Cardiac muscle cell (in vitro differentiated cells and primary cell): ENCODE data around the gene SMIM41. TPM values are rescaled to one million over a fixed set of nuclear protein-coding genes. Genes with fewer than 3 reads are reported as not detected.

Source experiments
- DNase-seq, 2 donors: peaks; one replicate each; pipeline versions ENCODE4 v3.0.0 to v3.0.0-alpha.2; 2010 to 2017; ENCODE audit warnings: low read depth in 1 of 2, low spot score in 1 of 2
- H3K27ac ChIP-seq: fragments of 200-600 bp; sonication (generic); 2 replicates; pipeline ENCODE4 v1.5.1; 2016
- H3K27me3 ChIP-seq: fragments of 200-600 bp; sonication (generic); 2 replicates; pipeline ENCODE4 v1.6.0; 2016; ENCODE audit warnings: control low read depth
- H3K36me3 ChIP-seq: fragments of 200-600 bp; sonication (generic); 2 replicates; pipeline ENCODE4 v1.5.1; 2016; ENCODE audit warnings: control low read depth
- H3K4me1 ChIP-seq: fragments of 200-600 bp; sonication (generic); 2 replicates; pipeline ENCODE4 v1.8.1; 2017; ENCODE audit warnings: low read depth, mild to moderate bottlenecking, mixed run types
- H3K4me3 ChIP-seq: fragments of 200-600 bp; sonication (generic); 2 replicates; pipeline ENCODE4 v1.5.1; 2016; ENCODE audit warnings: mild to moderate bottlenecking
- H3K9me3 ChIP-seq: fragments of 200-600 bp; sonication (generic); 2 replicates; pipeline ENCODE4 v1.5.1; 2017; ENCODE audit warnings: low read depth, mild to moderate bottlenecking, control low read depth
- polyA plus RNA-seq: library from polyadenylated mRNA; unstranded; fragments of >200 nt; fragmentation: Nextera tagmentation; extraction: Ambion mirVana; gene quantifications from 2 replicates; pipeline ENCODE4 v1.2.1, GENCODE V29; 2016
- total RNA-seq: library from RNA; depleted of rRNA; stranded (reverse); fragments of >200 nt; gene quantifications from 2 replicates; pipeline ENCODE4 v1.2.3, GENCODE V29; 2016
- TF ChIP-seq, protein P1 (sequence below): IDR thresholded peaks from 2 replicates; pipeline ENCODE4 v1.5.1; 2012; ENCODE audit warnings: low read depth, mild to moderate bottlenecking, low read length

The SMIM41 gene
- total and polyA plus RNA-seq, 2 experiments from 2014 or later = not detected

DNA sequence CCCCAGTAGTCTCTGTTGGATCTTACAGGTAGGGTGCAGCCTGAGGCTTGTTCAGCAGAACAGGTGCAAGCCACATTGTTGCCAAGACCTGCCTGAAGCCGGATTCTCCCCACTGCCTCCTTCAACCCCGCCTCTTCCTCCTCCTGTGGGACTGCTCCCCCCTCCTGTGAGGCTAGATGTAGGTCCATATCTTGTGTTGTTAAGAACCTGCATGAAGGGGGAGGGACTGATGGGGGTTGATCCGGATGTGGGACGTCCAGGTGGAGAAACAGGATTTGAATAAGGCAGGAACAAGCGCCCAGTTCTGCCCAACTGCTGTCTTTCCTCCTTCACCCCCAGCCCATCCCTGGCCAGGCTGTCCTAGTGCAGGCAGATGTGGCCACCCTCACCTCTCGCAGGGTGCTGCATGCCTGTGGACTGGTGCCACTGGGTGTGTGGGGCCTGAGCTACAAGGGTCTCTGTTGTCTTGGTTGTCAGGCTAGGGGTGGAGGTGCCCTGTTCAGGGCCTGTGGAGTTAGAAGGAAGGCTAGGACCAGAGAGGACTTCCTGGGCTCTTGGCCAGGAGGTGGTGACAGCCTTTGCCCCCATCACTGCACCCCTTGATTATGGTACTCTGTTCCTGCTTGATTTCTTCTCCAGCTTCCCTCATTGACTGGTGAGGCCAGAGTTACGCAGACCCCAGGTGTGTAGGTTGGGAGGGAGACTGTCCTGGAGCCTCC lies 26.9 kb upstream of the SMIM41 start:
- DNase-seq = peak in 1 of 2 donors; percentile 55
- no peaks in the 10 kb centered on the region for H3K9me3 ChIP-seq
- TF ChIP-seq, protein P1, sequence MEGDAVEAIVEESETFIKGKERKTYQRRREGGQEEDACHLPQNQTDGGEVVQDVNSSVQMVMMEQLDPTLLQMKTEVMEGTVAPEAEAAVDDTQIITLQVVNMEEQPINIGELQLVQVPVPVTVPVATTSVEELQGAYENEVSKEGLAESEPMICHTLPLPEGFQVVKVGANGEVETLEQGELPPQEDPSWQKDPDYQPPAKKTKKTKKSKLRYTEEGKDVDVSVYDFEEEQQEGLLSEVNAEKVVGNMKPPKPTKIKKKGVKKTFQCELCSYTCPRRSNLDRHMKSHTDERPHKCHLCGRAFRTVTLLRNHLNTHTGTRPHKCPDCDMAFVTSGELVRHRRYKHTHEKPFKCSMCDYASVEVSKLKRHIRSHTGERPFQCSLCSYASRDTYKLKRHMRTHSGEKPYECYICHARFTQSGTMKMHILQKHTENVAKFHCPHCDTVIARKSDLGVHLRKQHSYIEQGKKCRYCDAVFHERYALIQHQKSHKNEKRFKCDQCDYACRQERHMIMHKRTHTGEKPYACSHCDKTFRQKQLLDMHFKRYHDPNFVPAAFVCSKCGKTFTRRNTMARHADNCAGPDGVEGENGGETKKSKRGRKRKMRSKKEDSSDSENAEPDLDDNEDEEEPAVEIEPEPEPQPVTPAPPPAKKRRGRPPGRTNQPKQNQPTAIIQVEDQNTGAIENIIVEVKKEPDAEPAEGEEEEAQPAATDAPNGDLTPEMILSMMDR = no peak
- H3K4me3 ChIP-seq = no peak overlapping the region
- H3K27me3 ChIP-seq = no peaks in the 10 kb centered on the region
- H3K27ac ChIP-seq = no peak overlapping the region
- H3K4me1 ChIP-seq = peaks cover 5% of the 10 kb centered on the region
- peaks cover 3% of the 10 kb centered on the region for H3K36me3 ChIP-seq

DNA sequence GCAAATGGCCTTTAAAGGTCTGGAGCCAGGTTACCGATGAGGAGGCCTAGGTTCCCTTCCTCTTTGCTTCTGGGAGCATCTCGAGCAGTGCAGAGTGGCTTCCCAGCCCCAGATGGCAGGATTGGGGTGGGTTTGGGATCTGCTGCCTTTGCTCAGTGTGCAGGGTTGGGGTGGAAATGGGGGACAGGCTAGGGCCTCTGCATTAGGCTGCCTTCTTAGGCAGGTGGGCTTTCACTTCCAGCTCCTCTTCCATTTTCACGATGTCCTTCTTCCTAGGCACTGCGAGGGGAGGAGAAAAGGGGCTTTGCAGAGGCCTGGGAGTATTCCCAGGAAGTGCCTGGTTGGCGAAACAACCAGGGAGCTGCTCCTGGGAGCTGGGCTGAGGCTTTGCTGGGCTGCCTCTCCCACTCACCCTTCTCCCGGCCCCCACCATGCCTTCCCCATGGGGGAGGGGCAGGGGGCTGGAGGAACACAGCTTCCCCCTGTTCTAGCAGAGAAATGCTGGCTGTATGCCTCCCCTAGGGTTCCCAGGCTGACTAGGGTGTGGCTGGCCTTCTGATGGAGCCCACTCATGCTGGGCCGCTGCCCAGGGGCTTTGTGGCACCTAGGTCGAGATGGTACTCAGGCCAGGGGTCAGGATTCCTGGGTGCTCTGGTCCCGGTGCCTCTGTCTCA lies 25.8 kb upstream of the SMIM41 start:
- TF ChIP-seq, protein P1 = no peak
- DNase-seq = peak in 1 of 2 donors; percentile 48
- peaks cover 5% of the 10 kb centered on the region for H3K4me1 ChIP-seq
- H3K36me3 ChIP-seq = peaks cover 10% of the 10 kb centered on the region
- H3K4me3 ChIP-seq = no peak overlapping the region
- H3K27me3 ChIP-seq = no peaks in the 10 kb centered on the region
- H3K27ac ChIP-seq = no peak overlapping the region
- no peaks in the 10 kb centered on the region for H3K9me3 ChIP-seq

DNA sequence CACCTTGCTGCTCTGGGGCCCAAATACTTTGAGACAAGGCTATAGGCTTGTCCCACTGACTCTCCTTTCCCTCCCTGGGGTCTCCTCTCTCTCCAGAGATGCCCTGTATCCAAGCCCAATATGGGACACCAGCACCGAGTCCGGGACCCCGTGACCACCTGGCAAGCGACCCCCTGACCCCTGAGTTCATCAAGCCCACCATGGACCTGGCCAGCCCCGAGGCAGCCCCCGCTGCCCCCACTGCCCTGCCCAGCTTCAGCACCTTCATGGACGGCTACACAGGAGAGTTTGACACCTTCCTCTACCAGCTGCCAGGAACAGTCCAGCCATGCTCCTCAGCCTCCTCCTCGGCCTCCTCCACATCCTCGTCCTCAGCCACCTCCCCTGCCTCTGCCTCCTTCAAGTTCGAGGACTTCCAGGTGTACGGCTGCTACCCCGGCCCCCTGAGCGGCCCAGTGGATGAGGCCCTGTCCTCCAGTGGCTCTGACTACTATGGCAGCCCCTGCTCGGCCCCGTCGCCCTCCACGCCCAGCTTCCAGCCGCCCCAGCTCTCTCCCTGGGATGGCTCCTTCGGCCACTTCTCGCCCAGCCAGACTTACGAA lies 25.2 kb upstream of the SMIM41 start:
- H3K27ac ChIP-seq = no peak overlapping the region
- TF ChIP-seq, protein P1 = no peak
- H3K27me3 ChIP-seq = no peaks in the 10 kb centered on the region
- H3K4me1 ChIP-seq = peaks cover 5% of the 10 kb centered on the region
- H3K9me3 ChIP-seq = no peaks in the 10 kb centered on the region
- H3K4me3 ChIP-seq = no peak overlapping the region
- peak in 1 of 2 donors; percentile 42 for DNase-seq
- peaks cover 10% of the 10 kb centered on the region for H3K36me3 ChIP-seq

DNA sequence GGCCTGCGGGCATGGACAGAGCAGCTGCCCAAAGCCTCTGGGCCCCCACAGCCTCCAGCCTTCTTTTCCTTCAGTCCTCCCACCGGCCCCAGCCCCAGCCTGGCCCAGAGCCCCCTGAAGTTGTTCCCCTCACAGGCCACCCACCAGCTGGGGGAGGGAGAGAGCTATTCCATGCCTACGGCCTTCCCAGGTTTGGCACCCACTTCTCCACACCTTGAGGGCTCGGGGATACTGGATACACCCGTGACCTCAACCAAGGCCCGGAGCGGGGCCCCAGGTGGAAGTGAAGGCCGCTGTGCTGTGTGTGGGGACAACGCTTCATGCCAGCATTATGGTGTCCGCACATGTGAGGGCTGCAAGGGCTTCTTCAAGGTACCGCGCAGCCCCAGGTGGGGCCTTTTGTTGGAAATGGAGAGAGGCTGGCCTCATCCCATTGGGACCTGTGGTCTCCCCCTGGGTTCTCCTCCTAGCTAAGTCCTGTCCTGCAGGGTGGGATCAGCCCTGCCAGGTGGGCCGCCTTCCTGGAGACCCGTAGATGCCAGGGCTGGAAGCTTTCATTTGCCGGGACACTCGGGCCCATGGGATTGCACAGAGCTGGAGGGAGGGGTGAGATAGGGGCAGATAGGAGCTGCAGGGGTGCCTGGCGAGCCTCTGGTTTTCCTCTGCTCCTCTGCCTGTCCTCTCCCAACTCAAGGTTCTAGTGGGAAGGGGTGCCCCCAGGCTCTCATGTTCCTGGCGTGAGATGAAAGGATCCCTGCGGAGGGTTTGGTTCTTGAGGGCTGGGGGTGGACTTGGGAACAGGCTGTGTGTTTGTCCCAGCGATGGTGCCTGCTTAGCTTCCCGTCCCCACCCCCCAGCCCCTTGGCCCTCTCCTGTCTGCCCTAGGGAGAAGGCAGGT lies 24.4 kb upstream of the SMIM41 start:
- DNase-seq = peak in 1 of 2 donors; percentile 28

More for the DNA sequence above, 24.4 kb upstream of the SMIM41 start:
- Histone ChIP-seq H3K4me3 (no peak overlapping the region), H3K27ac (no peak overlapping the region), H3K4me1 (peaks cover 4% of the 10 kb centered on the region), H3K27me3 (no peaks in the 10 kb centered on the region), H3K9me3 (no peaks in the 10 kb centered on the region), H3K36me3 (peaks cover 10% of the 10 kb centered on the region)
- TF ChIP-seq, protein P1 = no peak
